ENCODE results near the gene C11orf91.

The C11orf91 gene

GRCh38 chr11:33658195-33658900, 42.3 kb downstream of the C11orf91 start:
- no peak for TF ChIP-seq ZFX (IDR thresholded peaks at IDR 0.05)
- no peak for TF ChIP-seq CTCF (conservative IDR thresholded peaks at IDR 0.05)
- no peak overlapping the region for H3K27ac ChIP-seq

- no peak for TF ChIP-seq CTCF (conservative IDR thresholded peaks at IDR 0.05)
- TF ChIP-seq ZFX (IDR thresholded peaks at IDR 0.05), result no peak
- H3K27ac ChIP-seq, result no peak overlapping the region
Observed at GRCh38 chr11:33657757-33658156, 42.9 kb downstream of the C11orf91 start.

GRCh38 chr11:33656768-33657167, 43.9 kb downstream of the C11orf91 start:
- no peak overlapping the region for H3K27ac ChIP-seq
- no peak for TF ChIP-seq ZFX (IDR thresholded peaks at IDR 0.05)
- TF ChIP-seq CTCF (conservative IDR thresholded peaks at IDR 0.05), result no peak

GRCh38 chr11:33655842-33656600, 44.6 kb downstream of the C11orf91 start:
- no peak for TF ChIP-seq CTCF (conservative IDR thresholded peaks at IDR 0.05)
- no peak for TF ChIP-seq ZFX (IDR thresholded peaks at IDR 0.05)
- H3K27ac ChIP-seq, result no peak overlapping the region

GRCh38 chr11:33654594-33654993, 46.0 kb downstream of the C11orf91 start:
- no peak overlapping the region for H3K27ac ChIP-seq
- TF ChIP-seq ZFX (IDR thresholded peaks at IDR 0.05) (no peak), CTCF (conservative IDR thresholded peaks at IDR 0.05) (no peak)

GRCh38 chr11:33652930-33653329, 47.7 kb downstream of the C11orf91 start:
- no peak overlapping the region for H3K27ac ChIP-seq
- TF ChIP-seq ZFX (IDR thresholded peaks at IDR 0.05), result no peak
- no peak for TF ChIP-seq CTCF (conservative IDR thresholded peaks at IDR 0.05)

GRCh38 chr11:33652431-33652830, 48.2 kb downstream of the C11orf91 start:
- no peak overlapping the region for H3K27ac ChIP-seq
- TF ChIP-seq ZFX (IDR thresholded peaks at IDR 0.05), result no peak
- no peak for TF ChIP-seq CTCF (conservative IDR thresholded peaks at IDR 0.05)

Measured in C4-2B (cell line).